NCI-H510A treated with DMSO at 0.1 percent for 48 hours (cell line): ENCODE measurements around the gene RPL36A.

ENCODE experiments used
- DNase-seq: peaks from one replicate; lab custom pipeline; 2025; lab: John Stamatoyannopoulos, UW

Gene RPL36A

DNA sequence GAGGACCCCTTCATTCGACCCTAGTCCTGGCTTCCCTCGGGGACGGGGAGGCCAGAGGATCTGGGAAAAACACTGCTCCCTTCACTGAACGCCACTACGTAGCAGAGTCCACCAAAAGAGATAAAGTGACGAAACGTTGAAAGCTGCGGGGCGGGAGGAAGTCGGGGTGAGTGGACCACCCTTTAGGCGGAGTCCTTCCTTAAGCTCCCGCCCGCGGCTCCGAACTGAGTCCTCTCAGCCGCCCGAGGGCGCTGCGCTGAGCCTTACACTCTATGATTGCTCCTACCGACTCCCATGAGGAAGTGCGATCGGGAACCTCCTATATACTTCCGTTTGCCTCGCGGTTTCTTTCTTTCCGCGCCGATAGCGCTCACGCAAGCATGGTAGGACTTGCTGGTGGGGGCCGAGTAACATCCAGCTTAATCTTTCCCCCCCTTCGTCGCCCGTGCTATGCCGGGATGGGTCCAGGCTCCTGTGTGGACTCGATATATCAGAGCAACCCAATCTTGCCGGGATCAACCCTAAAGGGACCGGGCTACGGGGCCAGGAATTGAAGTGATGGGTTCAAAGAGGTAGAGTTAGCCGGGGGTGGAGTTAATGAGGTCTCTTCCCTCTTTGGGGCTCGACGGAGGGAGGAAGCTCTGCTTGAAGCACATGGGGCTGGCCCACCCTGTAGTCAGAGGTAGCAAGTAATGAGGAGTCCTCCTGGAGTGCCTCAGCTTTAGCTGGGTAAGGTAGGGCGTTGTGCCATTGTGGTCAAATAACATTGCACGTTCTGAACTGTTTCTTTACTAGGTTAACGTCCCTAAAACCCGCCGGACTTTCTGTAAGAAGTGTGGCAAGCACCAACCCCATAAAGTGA is at the start of gene RPL36A:
TSS of gene RPL36A (plus strand) at position 348 of the 862 bp plus-strand sequence. CDS start at position 381, 33 bp downstream.
- DNase-seq, result peak; percentile 87

DNA sequence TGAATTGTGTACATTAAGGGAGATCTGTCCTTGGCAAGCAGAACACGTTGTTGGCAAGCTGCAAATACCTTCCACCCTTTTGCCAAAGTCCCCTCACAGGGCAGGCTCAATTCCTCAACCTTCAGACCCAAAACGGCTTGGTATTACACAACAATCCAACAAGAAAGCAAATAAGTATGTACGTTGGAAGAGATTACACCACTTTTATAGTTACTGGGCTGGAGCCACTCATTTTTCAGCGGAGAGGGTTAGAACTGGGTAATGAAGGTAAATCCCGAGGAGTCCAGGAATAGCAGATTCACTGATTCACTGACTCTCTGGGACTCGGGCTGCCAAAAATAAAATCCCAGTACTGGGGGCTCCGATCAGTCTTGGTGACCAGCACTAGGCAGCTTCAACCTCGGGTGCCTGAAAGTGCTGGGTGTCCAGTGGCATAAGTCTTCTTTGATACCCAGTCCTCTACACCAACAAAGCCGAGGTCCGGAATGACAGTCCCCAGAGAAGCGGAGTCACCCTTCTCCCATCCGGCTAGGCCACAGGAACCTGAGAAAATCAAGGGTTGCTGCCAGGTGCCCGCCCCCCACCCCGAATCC is 42.9 kb upstream of the RPL36A start:
- DNase-seq, result no peak

- peak; percentile 82 for DNase-seq
Measured at GRCh38 chrX:101348452-101349192, 42.2 kb upstream of the RPL36A start, which contains the start of gene TIMM8A. TSS of gene TIMM8A (minus strand) at chrX:101348742. CDS start at chrX:101348664, 78 bp downstream.

DNA sequence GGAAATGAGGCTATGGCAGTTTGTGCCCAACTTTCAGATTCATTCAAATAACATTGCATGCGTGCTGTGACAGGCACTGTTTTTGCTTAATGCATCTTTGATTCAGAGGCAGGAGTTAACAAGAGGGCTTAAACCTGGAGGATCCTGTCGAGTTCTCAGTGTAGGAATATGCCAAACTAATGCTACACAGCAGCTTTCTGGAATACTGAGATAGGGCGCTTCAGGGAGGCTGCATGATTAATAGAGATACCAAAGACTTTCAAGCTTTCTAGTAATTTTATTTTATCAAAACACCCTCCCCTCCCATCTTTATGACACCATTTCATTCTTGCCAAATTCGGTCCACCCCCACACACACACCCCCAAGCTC is 41.6 kb upstream of the RPL36A start:
- no peak for DNase-seq

- DNase-seq, result no peak
Measured at GRCh38 chrX:101357166-101357795, 33.5 kb upstream of the RPL36A start.

DNA sequence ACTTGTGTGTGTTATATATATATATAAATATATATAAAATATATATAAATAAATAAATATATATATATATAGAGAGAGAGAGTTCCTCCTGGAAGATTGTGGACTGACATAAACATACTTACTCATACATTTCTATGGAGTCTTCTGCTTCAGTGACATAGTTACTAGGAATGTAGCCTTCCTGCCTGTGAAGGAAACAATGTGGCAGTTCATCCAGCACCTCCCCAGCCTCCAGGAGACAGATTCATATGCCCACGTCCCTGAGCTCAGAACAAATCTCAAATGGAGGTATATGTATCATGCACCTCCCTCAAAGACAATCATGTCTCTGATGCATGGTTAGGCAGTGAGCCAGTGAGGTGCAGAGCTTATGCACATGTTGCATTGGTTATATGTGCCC is 30.8 kb upstream of the RPL36A start:
- DNase-seq, result no peak

DNA sequence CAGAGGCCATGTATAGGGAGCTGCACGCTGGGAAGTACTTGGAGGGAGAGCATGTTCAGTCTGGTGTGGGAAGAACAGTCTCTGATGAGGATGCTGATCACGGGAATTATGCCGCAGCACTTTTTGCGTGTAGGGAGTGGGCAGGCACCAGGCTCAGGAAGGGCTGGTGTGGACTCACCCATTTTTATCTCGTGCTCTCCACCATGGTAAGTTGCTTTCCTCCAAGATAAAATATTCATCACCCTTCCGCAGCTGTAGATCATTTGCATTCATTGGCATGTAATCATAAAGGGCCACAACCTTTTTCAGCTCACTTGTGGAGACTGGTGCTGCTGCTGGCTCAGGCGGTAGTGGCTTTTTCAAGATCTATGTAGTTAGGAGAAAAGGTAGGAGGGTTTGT is 30.4 kb upstream of the RPL36A start:
- no peak for DNase-seq

DNA sequence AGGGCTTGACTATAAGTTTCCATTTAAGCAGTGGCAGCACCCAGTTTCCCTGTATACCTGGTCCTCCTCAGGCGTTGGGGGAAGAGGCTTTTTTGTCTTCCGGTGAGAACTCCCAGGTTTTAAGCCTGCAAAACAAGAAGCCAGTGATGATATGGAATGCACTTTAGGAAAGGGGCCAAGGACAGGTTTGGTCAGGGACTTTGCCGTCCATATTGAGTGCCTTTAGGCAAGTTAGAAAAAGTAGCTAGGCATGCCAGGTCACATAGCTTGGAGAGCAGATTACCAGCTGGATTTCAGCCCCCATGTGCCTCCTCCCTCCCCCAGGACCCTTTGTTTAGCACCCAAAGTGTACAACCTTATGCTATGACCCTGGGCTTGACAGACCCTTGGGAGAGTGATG is 28.7 kb upstream of the RPL36A start:
- no peak for DNase-seq

- DNase-seq, result no peak
Measured at GRCh38 chrX:101362757-101363156, 28.1 kb upstream of the RPL36A start.

DNA sequence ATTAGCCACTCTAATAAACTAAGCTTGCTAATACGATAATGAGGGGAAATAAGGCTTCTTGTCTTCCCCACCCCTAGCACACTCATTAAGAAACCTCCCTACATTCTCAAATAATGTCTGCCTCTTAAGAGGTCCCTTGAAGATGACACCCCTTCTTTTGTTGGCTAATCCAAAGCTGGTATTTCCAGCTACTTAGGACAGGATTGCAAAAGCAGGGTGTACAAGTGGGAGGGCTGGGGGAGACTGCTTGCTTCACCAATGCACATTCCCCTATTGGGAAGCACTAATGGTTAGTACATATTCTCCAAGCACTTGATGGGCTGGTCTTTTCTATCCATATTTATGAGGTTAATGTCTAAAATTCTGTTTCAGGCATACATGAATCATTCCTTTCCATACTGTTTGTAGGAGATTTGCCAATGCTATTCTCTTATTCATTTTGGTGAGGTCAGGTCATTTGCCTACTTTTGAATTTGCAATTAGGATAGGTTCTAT is 25.5 kb upstream of the RPL36A start:
- no peak for DNase-seq

DNA sequence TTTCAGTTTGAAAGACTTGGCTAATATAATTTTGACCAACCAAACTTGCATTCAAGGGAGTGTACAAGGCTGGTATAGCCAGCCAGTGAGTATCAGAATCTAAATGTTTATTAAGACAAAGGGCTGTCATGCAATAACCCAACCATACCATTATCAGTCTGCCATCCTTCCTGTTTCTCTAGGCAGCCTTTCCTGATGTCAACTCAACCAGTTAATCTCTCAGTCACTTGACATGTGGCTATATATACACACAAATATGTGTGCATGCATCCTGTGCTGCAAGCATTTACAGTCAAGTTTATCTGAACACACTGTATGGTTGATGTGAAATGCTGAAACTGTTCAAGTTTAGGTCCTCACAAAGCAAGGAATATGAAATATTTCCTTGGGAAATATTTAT is 22.0 kb upstream of the RPL36A start:
- DNase-seq, result no peak

GRCh38 chrX:101369687-101370086 is 21.1 kb upstream of the RPL36A start:
- no peak for DNase-seq

DNA sequence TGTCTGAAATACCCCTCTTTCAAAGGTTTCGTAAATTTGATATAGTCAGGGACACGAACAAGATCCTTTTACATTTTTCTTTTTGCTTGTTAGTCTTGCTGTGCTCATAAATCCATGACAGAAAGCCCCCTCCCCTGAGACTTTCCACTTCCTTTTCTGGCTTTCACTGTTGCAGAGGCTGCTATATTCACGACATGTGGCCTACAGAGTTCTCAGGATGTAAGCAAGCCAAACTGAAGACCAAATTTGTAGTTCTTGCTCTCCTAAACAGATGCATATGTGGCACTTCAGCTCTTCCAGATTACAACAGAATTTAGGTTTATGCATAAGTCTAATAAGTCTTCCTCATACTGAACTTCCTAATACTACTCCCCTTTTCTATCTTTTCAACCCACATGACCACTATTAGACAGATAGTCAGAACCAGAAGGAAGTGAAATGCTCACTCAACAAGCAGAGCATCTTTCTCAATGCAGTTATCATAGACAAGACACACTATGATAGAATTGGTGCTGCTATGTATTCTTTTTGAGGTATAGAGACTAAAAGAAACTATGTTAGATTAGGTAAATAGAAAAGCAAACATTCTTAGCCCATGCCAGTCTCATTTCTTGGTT is 19.8 kb upstream of the RPL36A start:
- no peak for DNase-seq

DNA sequence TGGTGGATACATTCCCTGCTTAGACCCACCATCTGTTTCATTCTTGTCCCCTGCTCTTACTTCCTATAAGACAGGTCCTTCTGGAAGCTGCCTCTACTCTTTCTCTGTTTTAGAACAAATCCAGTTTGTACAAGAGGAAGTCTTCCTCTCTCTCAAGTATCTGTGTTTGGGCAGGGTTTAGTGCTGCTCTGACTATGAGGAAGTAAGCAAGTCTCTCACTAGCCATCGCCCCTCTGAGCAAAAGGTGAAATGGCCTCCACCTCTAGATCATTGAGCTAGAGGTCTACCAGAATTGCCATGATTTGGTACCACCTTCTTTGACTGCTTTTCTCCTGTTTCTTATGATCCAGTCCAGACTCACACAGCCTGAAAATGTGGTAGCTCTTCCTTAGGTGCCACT is 13.3 kb upstream of the RPL36A start:
- no peak for DNase-seq

- no peak for DNase-seq
Measured at GRCh38 chrX:101383679-101384205, 7.1 kb upstream of the RPL36A start.

DNA sequence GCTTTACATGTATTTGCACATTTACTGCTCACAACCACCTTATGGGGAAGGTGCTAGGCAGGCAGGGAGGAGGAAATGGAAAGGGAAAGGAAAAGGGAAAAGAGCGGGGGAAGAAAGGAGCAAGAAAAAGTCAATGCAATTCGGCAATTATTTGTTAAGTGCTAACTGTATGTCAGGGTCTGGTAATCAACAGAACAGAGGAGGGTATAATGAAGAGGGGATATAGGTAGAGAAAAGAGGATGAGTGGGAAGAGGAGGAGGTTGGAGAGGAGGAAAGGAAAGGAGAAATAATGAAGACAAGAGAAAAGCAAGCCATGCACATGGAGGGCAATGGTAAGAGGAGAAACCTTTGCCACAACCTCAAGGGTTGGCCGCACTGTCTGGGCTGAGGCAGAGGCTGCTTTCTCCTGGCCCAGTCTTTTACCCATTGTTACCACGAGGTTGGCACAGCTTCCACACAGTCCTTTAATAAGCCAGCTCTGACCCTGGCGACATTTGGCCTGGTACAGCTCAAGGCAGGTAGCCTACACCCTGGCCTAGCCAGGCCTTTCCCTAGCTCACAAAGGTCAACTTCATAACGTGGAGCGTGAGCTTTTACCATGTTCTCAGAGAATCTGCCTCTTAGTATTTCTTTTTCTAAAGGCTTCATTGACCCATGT is 5.7 kb upstream of the RPL36A start:
- no peak for DNase-seq

- no peak for DNase-seq
Measured at GRCh38 chrX:101385795-101386541, 4.8 kb upstream of the RPL36A start, which contains the start of gene BTK. TSS of gene BTK (minus strand) at chrX:101386191. CDS start at chrX:101375284, 10,907 bp downstream.

GRCh38 chrX:101386542-101386885 is 4.3 kb upstream of the RPL36A start:
- DNase-seq, result no peak

- DNase-seq, result no peak
Measured at GRCh38 chrX:101388604-101389003, 2.2 kb upstream of the RPL36A start.

DNA sequence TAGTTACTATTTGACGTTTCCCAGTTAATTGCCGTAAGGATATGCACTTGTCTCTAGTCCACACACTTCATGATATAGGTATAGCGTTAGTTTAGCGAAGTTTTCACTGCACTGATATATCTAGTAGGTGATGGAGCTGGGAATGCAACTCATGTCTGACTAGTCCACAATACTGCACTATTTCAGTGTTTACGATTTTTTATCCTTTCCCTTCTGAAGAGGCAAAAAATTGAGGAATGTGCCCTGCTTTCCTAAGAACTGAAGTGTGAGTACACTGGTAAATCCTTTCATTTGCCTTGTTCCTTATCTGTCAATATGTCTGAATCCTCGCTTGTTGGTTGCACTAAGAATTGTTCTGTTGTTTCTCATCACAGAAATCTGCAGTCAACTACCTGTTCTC is 1.0 kb downstream of the RPL36A start:
- no peak for DNase-seq
